SK-N-DZ (cell line): ENCODE data around the gene RCOR2.

Experiments used
- DNase-seq: peaks from one replicate; pipeline ENCODE4 v3.0.0-alpha.2; 2015; ENCODE audit warnings: low spot score

RCOR2 gene

GRCh38 chr11:63923319-63923718 lies 6.4 kb upstream of the RCOR2 start:
- DNase-seq: no peak

- DNase-seq: no peak
Measured at GRCh38 chr11:63922673-63923192, 5.8 kb upstream of the RCOR2 start.

- DNase-seq: peak; percentile 89
Measured at GRCh38 chr11:63920939-63921417, 4.0 kb upstream of the RCOR2 start.

- peak; percentile 89 for DNase-seq
Measured at GRCh38 chr11:63920126-63920938, 3.4 kb upstream of the RCOR2 start.

- DNase-seq: peak; percentile 98
Measured at GRCh38 chr11:63919267-63920125, 2.5 kb upstream of the RCOR2 start.

- DNase-seq: peak; percentile 84
Measured at GRCh38 chr11:63918507-63919191, 1.7 kb upstream of the RCOR2 start.

GRCh38 chr11:63917692-63918506 lies 935 bp upstream of the RCOR2 start:
- peak; percentile 86 for DNase-seq

- DNase-seq: peak; percentile 79
Measured at GRCh38 chr11:63915961-63916836, 765 bp downstream of the RCOR2 start.

GRCh38 chr11:63914896-63915691 lies 1.9 kb downstream of the RCOR2 start:
- no peak for DNase-seq

GRCh38 chr11:63913866-63914830 lies 2.8 kb downstream of the RCOR2 start:
- DNase-seq: no peak

GRCh38 chr11:63912678-63913077 lies 4.3 kb downstream of the RCOR2 start:
- no peak for DNase-seq

- DNase-seq: no peak
Measured at GRCh38 chr11:63911876-63912275, 5.1 kb downstream of the RCOR2 start.

GRCh38 chr11:63911440-63911839 lies 5.5 kb downstream of the RCOR2 start:
- DNase-seq: no peak

- no peak for DNase-seq
Measured at GRCh38 chr11:63910675-63911074, 6.3 kb downstream of the RCOR2 start.

- peak; percentile 96 for DNase-seq
Measured at GRCh38 chr11:63909591-63910506, 7.1 kb downstream of the RCOR2 start.

- DNase-seq: no peak
Measured at GRCh38 chr11:63908631-63909401, 8.1 kb downstream of the RCOR2 start.
